Measurements from ENCODE around the gene SCAND1.

The SCAND1 gene

GRCh38 chr20:35912881-35913280, 41.4 kb downstream of the SCAND1 start:
- ChIA-PET POLR2A (no interaction called here), CTCF (interaction anchor here (1.6 kb wide), 1 partner anchor 42 kb away, joined by 4 read pairs; the partner anchor contains the start of gene SCAND1)
- TF ChIP-seq CTCF (IDR thresholded peaks at IDR 0.05; ENCODE audit: control extremely low read depth, extremely low read depth, low read depth, missing control alignments), result no peak
- DNase-seq (ENCODE audit: extremely low spot score), result no peak

GRCh38 chr20:35910254-35910653, 44.0 kb downstream of the SCAND1 start:
- CTCF ChIA-PET, result interaction anchor here (1.0 to 1.6 kb wide), 3 partner anchors 25 to 1141 kb away, joined by 3 to 6 read pairs (median 4); no protein-coding TSS in a partner anchor
- POLR2A ChIA-PET, result no interaction called here
- no peak for TF ChIP-seq CTCF (IDR thresholded peaks at IDR 0.05; ENCODE audit: control extremely low read depth, extremely low read depth, low read depth, missing control alignments)
- DNase-seq (ENCODE audit: extremely low spot score), result no peak

- ChIA-PET CTCF (interaction anchor here (1.0 to 1.6 kb wide), 3 partner anchors 25 to 1140 kb away, joined by 3 to 6 read pairs (median 4); no protein-coding TSS in a partner anchor), POLR2A (no interaction called here)
- no peak for TF ChIP-seq CTCF (IDR thresholded peaks at IDR 0.05; ENCODE audit: control extremely low read depth, extremely low read depth, low read depth, missing control alignments)
- DNase-seq (ENCODE audit: extremely low spot score), result no peak
Measured at GRCh38 chr20:35909796-35910195, 44.5 kb downstream of the SCAND1 start.

- DNase-seq (ENCODE audit: extremely low spot score), result no peak
- TF ChIP-seq CTCF (IDR thresholded peaks at IDR 0.05; ENCODE audit: control extremely low read depth, extremely low read depth, low read depth, missing control alignments), result no peak
- ChIA-PET CTCF (interaction anchor here (1.0 to 1.6 kb wide), 2 partner anchors 24 to 1140 kb away, joined by 3 to 6 read pairs; no protein-coding TSS in a partner anchor), POLR2A (no interaction called here)
Measured at GRCh38 chr20:35909176-35909575, 45.1 kb downstream of the SCAND1 start.

- no peak for DNase-seq (ENCODE audit: extremely low spot score)
- ChIA-PET POLR2A (no interaction called here), CTCF (interaction anchor here (0.8 to 1.0 kb wide), 4 partner anchors 9 to 41 kb away, joined by 3 read pairs; no protein-coding TSS in a partner anchor)
- no peak for TF ChIP-seq CTCF (IDR thresholded peaks at IDR 0.05; ENCODE audit: control extremely low read depth, extremely low read depth, low read depth, missing control alignments)
Measured at GRCh38 chr20:35908007-35908406, 46.3 kb downstream of the SCAND1 start.

GRCh38 chr20:35907017-35907701, 47.1 kb downstream of the SCAND1 start:
- no peak for DNase-seq (ENCODE audit: extremely low spot score)
- ChIA-PET POLR2A (interaction anchor here (1.2 kb wide), 1 partner anchor 165 kb away, joined by 4 read pairs; the partner anchor contains the start of gene RBM39), CTCF (interaction anchor here (0.8 to 1.3 kb wide), 6 partner anchors 10 to 47 kb away, joined by 3 to 4 read pairs (median 3); partner anchors contain the start of gene SCAND1)
- no peak for TF ChIP-seq CTCF (IDR thresholded peaks at IDR 0.05; ENCODE audit: control extremely low read depth, extremely low read depth, low read depth, missing control alignments)
